ENCODE data around the gene CHI3L1.

CHI3L1 gene

DNA sequence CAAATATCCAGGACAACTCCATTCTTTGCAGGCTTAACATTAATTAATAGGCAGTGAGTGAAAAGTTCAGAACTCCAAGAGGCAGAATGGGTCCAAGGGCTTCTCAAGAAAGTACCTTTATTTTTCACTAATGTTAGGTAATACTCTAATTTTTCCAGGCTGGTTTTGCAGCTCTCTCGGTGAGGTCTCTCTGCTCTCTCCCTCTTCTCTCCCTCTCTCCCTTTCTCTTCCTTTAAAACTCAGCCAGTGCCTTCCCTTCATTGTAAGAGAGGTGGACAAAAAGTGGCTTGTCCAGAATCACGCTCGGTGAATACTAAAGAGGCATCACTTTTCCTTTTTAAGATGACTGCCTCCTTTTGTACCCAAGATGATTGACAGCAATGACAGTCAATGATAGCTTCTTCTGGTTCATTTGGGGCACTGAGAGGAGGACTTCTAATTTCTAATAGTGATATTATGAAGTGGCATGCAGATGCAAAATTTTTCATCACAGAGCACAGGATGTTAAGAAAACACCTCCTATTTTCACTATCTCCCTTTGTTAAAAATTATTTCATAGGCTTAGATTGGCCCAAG is 1.3 kb upstream of the CHI3L1 start:
- no peak overlapping the region for H3K4me2 ChIP-seq (ENCODE audit: insufficient read depth, low read length)
- no peaks in the 10 kb centered on the region for H3K36me3 ChIP-seq (ENCODE audit: insufficient read depth, low read length)
- DNase-seq, result no peak
- no peak for TF ChIP-seq EZH2 (IDR thresholded peaks at IDR 0.05; ENCODE audit: borderline replicate concordance, low read depth, low read length, severe bottlenecking)
- TF ChIP-seq, protein P1, sequence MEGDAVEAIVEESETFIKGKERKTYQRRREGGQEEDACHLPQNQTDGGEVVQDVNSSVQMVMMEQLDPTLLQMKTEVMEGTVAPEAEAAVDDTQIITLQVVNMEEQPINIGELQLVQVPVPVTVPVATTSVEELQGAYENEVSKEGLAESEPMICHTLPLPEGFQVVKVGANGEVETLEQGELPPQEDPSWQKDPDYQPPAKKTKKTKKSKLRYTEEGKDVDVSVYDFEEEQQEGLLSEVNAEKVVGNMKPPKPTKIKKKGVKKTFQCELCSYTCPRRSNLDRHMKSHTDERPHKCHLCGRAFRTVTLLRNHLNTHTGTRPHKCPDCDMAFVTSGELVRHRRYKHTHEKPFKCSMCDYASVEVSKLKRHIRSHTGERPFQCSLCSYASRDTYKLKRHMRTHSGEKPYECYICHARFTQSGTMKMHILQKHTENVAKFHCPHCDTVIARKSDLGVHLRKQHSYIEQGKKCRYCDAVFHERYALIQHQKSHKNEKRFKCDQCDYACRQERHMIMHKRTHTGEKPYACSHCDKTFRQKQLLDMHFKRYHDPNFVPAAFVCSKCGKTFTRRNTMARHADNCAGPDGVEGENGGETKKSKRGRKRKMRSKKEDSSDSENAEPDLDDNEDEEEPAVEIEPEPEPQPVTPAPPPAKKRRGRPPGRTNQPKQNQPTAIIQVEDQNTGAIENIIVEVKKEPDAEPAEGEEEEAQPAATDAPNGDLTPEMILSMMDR (IDR thresholded peaks at IDR 0.05; ENCODE audit: borderline replicate concordance, extremely low read depth, low read length, poor library complexity, severe bottlenecking), result no peak
- H3K27me3 ChIP-seq (ENCODE audit: insufficient read depth, low read length, poor library complexity), result peaks cover 39% of the 10 kb centered on the region
- no peak overlapping the region for H2AFZ ChIP-seq (ENCODE audit: low read depth, low read length)
- H4K20me1 ChIP-seq (ENCODE audit: insufficient read depth, low read length), result peaks cover 6% of the 10 kb centered on the region; the same call in 1 of the 2 replicates
- H3K4me1 ChIP-seq (ENCODE audit: insufficient read depth, low read length), result no peaks in the 10 kb centered on the region
- no peak for ATAC-seq (ENCODE audit: insufficient read depth, low read depth)
- no peak overlapping the region for H3K9ac ChIP-seq (ENCODE audit: low read depth, low read length)
- H3K79me2 ChIP-seq (ENCODE audit: insufficient read depth, low read length), result no peaks in the 10 kb centered on the region
- H3K27ac ChIP-seq (ENCODE audit: low read length), result no peak overlapping the region
- H3K4me3 ChIP-seq (ENCODE audit: low read depth in 1 of 2, low read length in 2 of 2), result no peak overlapping the region
- H3K9me3 ChIP-seq (ENCODE audit: insufficient read depth, low read length, severe bottlenecking), result no peaks in the 10 kb centered on the region

DNA sequence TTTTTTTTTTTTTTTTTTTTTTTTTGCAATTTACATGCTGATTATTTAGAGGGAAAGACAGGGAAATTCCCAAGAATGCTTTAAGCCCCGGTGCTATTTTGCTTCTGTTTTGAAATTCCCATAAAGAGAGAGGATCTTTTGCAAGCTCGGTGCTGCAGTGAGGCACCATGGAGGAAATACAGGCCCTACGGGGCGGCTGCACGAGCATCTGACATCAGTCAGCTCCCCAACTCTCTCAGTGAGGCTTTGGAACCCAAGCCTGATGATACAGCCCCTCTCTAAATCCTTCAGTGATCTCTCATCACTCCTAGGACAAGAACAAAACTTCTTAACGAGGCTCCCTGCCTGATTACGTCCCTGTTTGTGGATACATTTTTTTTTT is 791 bp upstream of the CHI3L1 start:
- Histone ChIP-seq H3K4me1 (ENCODE audit: insufficient read depth, low read length) (no peaks in the 10 kb centered on the region), H3K4me3 (ENCODE audit: low read depth in 1 of 2, low read length in 2 of 2) (no peak overlapping the region), H3K9ac (ENCODE audit: low read depth, low read length) (no peak overlapping the region), H3K27me3 (ENCODE audit: insufficient read depth, low read length, poor library complexity) (peaks cover 39% of the 10 kb centered on the region), H3K27ac (ENCODE audit: low read length) (no peak overlapping the region), H3K79me2 (ENCODE audit: insufficient read depth, low read length) (no peaks in the 10 kb centered on the region), H2AFZ (ENCODE audit: low read depth, low read length) (no peak overlapping the region), H3K36me3 (ENCODE audit: insufficient read depth, low read length) (no peaks in the 10 kb centered on the region), H3K4me2 (ENCODE audit: insufficient read depth, low read length) (no peak overlapping the region), H3K9me3 (ENCODE audit: insufficient read depth, low read length, severe bottlenecking) (no peaks in the 10 kb centered on the region), H4K20me1 (ENCODE audit: insufficient read depth, low read length) (peaks cover 7% of the 10 kb centered on the region; the same call in 1 of the 2 replicates)
- no peak for ATAC-seq (ENCODE audit: insufficient read depth, low read depth)
- TF ChIP-seq, protein P1 (IDR thresholded peaks at IDR 0.05; ENCODE audit: borderline replicate concordance, extremely low read depth, low read length, poor library complexity, severe bottlenecking), result no peak
- TF ChIP-seq EZH2 (IDR thresholded peaks at IDR 0.05; ENCODE audit: borderline replicate concordance, low read depth, low read length, severe bottlenecking), result no peak
- no peak for DNase-seq

DNA sequence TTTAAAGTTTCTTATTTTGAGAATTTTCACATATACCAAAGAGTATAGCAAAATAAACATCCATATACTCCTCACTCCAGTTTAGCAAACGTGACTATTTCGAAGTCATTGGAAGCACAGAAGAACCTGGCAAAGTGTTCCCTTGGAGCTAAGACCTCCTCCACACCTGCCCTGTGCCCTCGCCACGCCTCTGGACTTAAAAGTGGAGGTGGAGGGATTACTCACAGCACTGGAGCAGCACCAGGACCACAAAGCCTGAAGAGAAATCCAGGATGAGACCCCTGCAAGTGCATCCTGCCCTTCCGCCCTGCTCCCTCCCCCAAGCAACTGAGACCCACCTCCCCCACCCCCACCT is 436 bp downstream of the CHI3L1 start:
- peaks cover 7% of the 10 kb centered on the region; the same call in 1 of the 2 replicates for H4K20me1 ChIP-seq (ENCODE audit: insufficient read depth, low read length)
- no peak for TF ChIP-seq EZH2 (IDR thresholded peaks at IDR 0.05; ENCODE audit: borderline replicate concordance, low read depth, low read length, severe bottlenecking)
- TF ChIP-seq, protein P1 (IDR thresholded peaks at IDR 0.05; ENCODE audit: borderline replicate concordance, extremely low read depth, low read length, poor library complexity, severe bottlenecking), result no peak
- H3K4me3 ChIP-seq (ENCODE audit: low read depth in 1 of 2, low read length in 2 of 2), result no peak overlapping the region
- H3K4me1 ChIP-seq (ENCODE audit: insufficient read depth, low read length), result no peaks in the 10 kb centered on the region
- DNase-seq (no peak), ATAC-seq (ENCODE audit: insufficient read depth, low read depth) (no peak)
- H3K9ac ChIP-seq (ENCODE audit: low read depth, low read length), result no peak overlapping the region
- no peak overlapping the region for H2AFZ ChIP-seq (ENCODE audit: low read depth, low read length)
- no peak overlapping the region for H3K4me2 ChIP-seq (ENCODE audit: insufficient read depth, low read length)
- no peaks in the 10 kb centered on the region for H3K9me3 ChIP-seq (ENCODE audit: insufficient read depth, low read length, severe bottlenecking)
- H3K36me3 ChIP-seq (ENCODE audit: insufficient read depth, low read length), result no peaks in the 10 kb centered on the region
- H3K27ac ChIP-seq (ENCODE audit: low read length), result no peak overlapping the region
- H3K79me2 ChIP-seq (ENCODE audit: insufficient read depth, low read length), result no peaks in the 10 kb centered on the region
- H3K27me3 ChIP-seq (ENCODE audit: insufficient read depth, low read length, poor library complexity), result peaks cover 39% of the 10 kb centered on the region

All from DND-41 (cell line).